H1 (cell line): Measurements from ENCODE around the gene SPTB. TPM values are rescaled to one million over a fixed set of nuclear protein-coding genes. Genes with fewer than 3 reads are reported as not detected.

Experiments
- CTCF ChIA-PET: fragments of 300-600 bp; sonication (Branson Sonifier 250); formaldehyde crosslinking; loops from one replicate; lab custom pipeline; 2021; ENCODE audit not compliant: partially characterized antibody; lab: Charles Lee
- POLR2A ChIA-PET: fragments of 300-600 bp; sonication (Branson Sonifier 250); formaldehyde crosslinking; loops from one replicate; lab custom pipeline; 2021; ENCODE audit warnings: inconsistent platforms; ENCODE audit not compliant: partially characterized antibody; lab: Charles Lee
- DNase-seq, 2 experiments: peaks; one replicate each; pipeline versions ENCODE4 v3.0.0 to v3.0.0-alpha.2; 2010 to 2022; ENCODE audit warnings: low spot score in 2 of 2, low read depth in 1 of 2, mixed read lengths in 1 of 2
- FAIRE-seq: peaks from 2 replicates; lab custom pipeline; 2011; peaks lifted over from hg19 to GRCh38; lab: Jason Lieb, UNC
- H2AFZ ChIP-seq: 2 replicates; pipeline ENCODE4 v1.8.1; 2012; ENCODE audit warnings: low read length, inconsistent platforms
- H2AK5ac ChIP-seq: 2 replicates; pipeline ENCODE4 v1.6.1; 2013; ENCODE audit warnings: low read depth, low read length
- H2BK120ac ChIP-seq: replicated peaks from 2 replicates; pipeline ENCODE3; 2013; ENCODE audit warnings: low read depth, low read length, inconsistent platforms
- H2BK12ac ChIP-seq: 2 replicates; pipeline ENCODE4 v1.6.1; 2013; ENCODE audit warnings: low read depth, low read length
- H2BK15ac ChIP-seq: 2 replicates; pipeline ENCODE4 v1.6.1; 2013; ENCODE audit warnings: low read length
- H2BK20ac ChIP-seq: 2 replicates; pipeline ENCODE4 v1.6.1; 2013; ENCODE audit warnings: low read length
- H2BK5ac ChIP-seq: 2 replicates; pipeline ENCODE4 v1.6.1; 2013; ENCODE audit warnings: low read depth, low read length
- H3K14ac ChIP-seq: 2 replicates; pipeline ENCODE4 v1.6.1; 2013; ENCODE audit warnings: inconsistent platforms; ENCODE audit not compliant: insufficient read length
- H3K18ac ChIP-seq: 2 replicates; pipeline ENCODE4 v1.6.1; 2013; ENCODE audit warnings: low read length; ENCODE audit errors: extremely low read depth
- H3K23ac ChIP-seq: 2 replicates; pipeline ENCODE4 v1.6.1; 2013; ENCODE audit warnings: inconsistent platforms; ENCODE audit not compliant: insufficient read length
- H3K23me2 ChIP-seq: 2 replicates; pipeline ENCODE4 v1.6.1; 2013; ENCODE audit warnings: low read depth, low read length
- H3K27ac ChIP-seq: 2 replicates; pipeline ENCODE4 v1.6.1; 2011; ENCODE audit warnings: low read depth, low read length, inconsistent platforms
- H3K27me3 ChIP-seq, 4 experiments: replicated peaks in 1 of 4; 1 replicate in 1 of 4; 2 replicates in 3 of 4; pipeline versions ENCODE4 v1.6.1 to v1.8.1; 2011 to 2013; ENCODE audit warnings: low read length in 3 of 4, mild to moderate bottlenecking in 3 of 4, inconsistent platforms in 2 of 4, mixed read lengths in 2 of 4, moderate library complexity in 1 of 4; ENCODE audit not compliant: control insufficient read depth in 3 of 4, insufficient read depth in 3 of 4; ENCODE audit errors: extremely low read depth in 1 of 4
- H3K36me3 ChIP-seq, 4 experiments: 2 replicates each; pipeline versions ENCODE4 v1.6.1 to v1.8.1; 2011 to 2013; ENCODE audit warnings: mild to moderate bottlenecking in 4 of 4, low read length in 3 of 4, moderate library complexity in 2 of 4, control low read depth in 1 of 4, inconsistent platforms in 1 of 4; ENCODE audit not compliant: insufficient read depth in 4 of 4, control insufficient read depth in 2 of 4
- H3K4ac ChIP-seq: replicated peaks from 2 replicates; pipeline ENCODE3; 2013; ENCODE audit warnings: low read length, low read depth, mixed read lengths, inconsistent platforms; ENCODE audit not compliant: insufficient read length
- H3K4me1 ChIP-seq, 4 experiments: replicated peaks in 1 of 4; 1 replicate in 1 of 4; 2 replicates in 3 of 4; pipeline versions ENCODE4 v1.6.1 to v1.8.1; 2011 to 2013; ENCODE audit warnings: low read length in 3 of 4, inconsistent platforms in 2 of 4, mixed read lengths in 1 of 4; ENCODE audit not compliant: insufficient read depth in 4 of 4, control insufficient read depth in 3 of 4
- H3K4me2 ChIP-seq, 2 experiments: 2 replicates each; pipeline versions ENCODE4 v1.6.1 to v1.8.1; 2011 to 2013; ENCODE audit warnings: low read depth in 2 of 2, low read length in 2 of 2, control low read depth in 1 of 2, inconsistent platforms in 1 of 2, mild to moderate bottlenecking in 1 of 2; ENCODE audit not compliant: insufficient read depth in 1 of 2
- H3K4me3 ChIP-seq, 4 experiments: fragments of 200-600, 300-600 bp in 1 of 4; sonication (generic), shearing (Covaris generic), sonication (Bioruptor Twin) in 1 of 4; 2 replicates each; pipeline versions ENCODE4 v1.5.1 to v1.8.1; 2011 to 2016; ENCODE audit warnings: low read length in 4 of 4, low read depth in 3 of 4, control low read depth in 2 of 4, inconsistent platforms in 2 of 4, mild to moderate bottlenecking in 2 of 4, mixed read lengths in 1 of 4, moderate library complexity in 1 of 4; ENCODE audit not compliant: insufficient read depth in 2 of 4; ENCODE audit errors: extremely low read depth in 1 of 4
- H3K56ac ChIP-seq: replicated peaks from 2 replicates; pipeline ENCODE3; 2013; ENCODE audit warnings: low read depth, mild to moderate bottlenecking, mixed read lengths, low read length, inconsistent platforms; ENCODE audit not compliant: insufficient read length
- H3K79me1 ChIP-seq: 2 replicates; pipeline ENCODE4 v1.6.1; 2013; ENCODE audit warnings: low read depth, low read length, control low read depth
- H3K79me2 ChIP-seq, 2 experiments: 2 replicates each; pipeline versions ENCODE4 v1.6.1 to v1.8.1; 2012 to 2013; ENCODE audit warnings: low read length in 2 of 2, mild to moderate bottlenecking in 2 of 2, inconsistent platforms in 1 of 2; ENCODE audit not compliant: insufficient read depth in 2 of 2, control insufficient read depth in 1 of 2
- H3K9ac ChIP-seq, 4 experiments: replicated peaks in 1 of 4; 1 replicate in 1 of 4; 2 replicates in 3 of 4; pipeline versions ENCODE4 v1.6.1 to v1.8.1; 2011 to 2013; ENCODE audit warnings: low read depth in 3 of 4, low read length in 3 of 4, control low read depth in 2 of 4, mild to moderate bottlenecking in 2 of 4, moderate library complexity in 2 of 4, inconsistent platforms in 1 of 4; ENCODE audit errors: extremely low read depth in 1 of 4
- H3K9me3 ChIP-seq, 2 experiments: 2 replicates each; pipeline versions ENCODE4 v1.6.1 to v1.8.1; 2012 to 2013; ENCODE audit warnings: mild to moderate bottlenecking in 2 of 2, moderate library complexity in 2 of 2, control low read depth in 1 of 2, inconsistent platforms in 1 of 2, low read depth in 1 of 2, low read length in 1 of 2, mixed read lengths in 1 of 2; ENCODE audit not compliant: insufficient read depth in 2 of 2
- H4K20me1 ChIP-seq, 2 experiments: replicated peaks in 1 of 2; 2 replicates each; pipeline versions ENCODE3 to v1.8.1; 2011 to 2013; ENCODE audit warnings: inconsistent platforms in 2 of 2, low read length in 2 of 2, mild to moderate bottlenecking in 1 of 2; ENCODE audit not compliant: insufficient read depth in 2 of 2, control insufficient read depth in 1 of 2
- H4K5ac ChIP-seq: 2 replicates; pipeline ENCODE4 v1.6.1; 2013; ENCODE audit warnings: low read length, low read depth, mixed read lengths, inconsistent platforms; ENCODE audit not compliant: insufficient read length
- H4K8ac ChIP-seq: 2 replicates; pipeline ENCODE4 v1.8.0; 2013; ENCODE audit warnings: mild to moderate bottlenecking, moderate library complexity, low read length, inconsistent platforms; ENCODE audit not compliant: insufficient read depth; ENCODE audit errors: extremely low read depth
- H4K91ac ChIP-seq: replicated peaks from 2 replicates; pipeline ENCODE3; 2013; ENCODE audit warnings: low read length, mixed read lengths, inconsistent platforms; ENCODE audit not compliant: insufficient read length
- CHD2 ChIP-seq: IDR thresholded peaks from 2 replicates; pipeline ENCODE4 v1.6.1; 2012; ENCODE audit warnings: low read length, improper control_type of control experiment
- CTCF ChIP-seq, 3 experiments: IDR thresholded peaks; 1 replicate in 2 of 3; 2 replicates in 1 of 3; pipeline versions ENCODE4 v1.5.1 to v1.6.1; 2011; ENCODE audit warnings: low read length in 3 of 3, mild to moderate bottlenecking in 3 of 3, inconsistent platforms in 2 of 3, low read depth in 1 of 3, moderate library complexity in 1 of 3; ENCODE audit not compliant: insufficient read depth in 1 of 3; ENCODE audit errors: control extremely low read depth in 1 of 3
- GABPA ChIP-seq: IDR thresholded peaks from 2 replicates; pipeline ENCODE4 v1.6.1; 2011; ENCODE audit warnings: mild to moderate bottlenecking, low read length, moderate library complexity, borderline replicate concordance; ENCODE audit not compliant: insufficient read depth
- HDAC6 ChIP-seq: IDR thresholded peaks from one replicate; pipeline ENCODE4 v1.7.1; 2012; ENCODE audit warnings: low read depth, mild to moderate bottlenecking, inconsistent platforms, low read length, moderate library complexity
- JUND ChIP-seq: IDR thresholded peaks from 2 replicates; pipeline ENCODE4 v1.6.1; 2011; ENCODE audit warnings: mild to moderate bottlenecking, improper control_type of control experiment, low read length
- RFX5 ChIP-seq: IDR thresholded peaks from 2 replicates; pipeline ENCODE4 v1.6.1; 2011; ENCODE audit warnings: low read depth, low read length, improper control_type of control experiment, borderline replicate concordance
- USF2 ChIP-seq: IDR thresholded peaks from 2 replicates; pipeline ENCODE4 v1.6.1; 2011; ENCODE audit warnings: low read length, improper control_type of control experiment
- WGBS, 2 experiments: shearing (Covaris generic) in 1 of 2; methylation state at CpG; one replicate each; pipeline versions ENCODE4 v1.1.6 to v1.1.7; 2013 to 2015; ENCODE audit warnings: low lambda C conversion rate in 2 of 2, mixed read lengths in 2 of 2, inconsistent platforms in 1 of 2, low coverage in 1 of 2, missing lambda C conversion rate in 1 of 2; ENCODE audit not compliant: insufficient replicate concordance in 2 of 2, insufficient coverage in 1 of 2, insufficient read length in 1 of 2; ENCODE audit errors: extremely low coverage in 1 of 2, missing lambda C conversion rate in 1 of 2; 5-methylcytosine and 5-hydroxymethylcytosine counted together
- polyA plus RNA-seq, 7 experiments: library from polyadenylated mRNA; depleted of rRNA in 3 of 7; stranded (reverse) in 5 of 7; unstranded in 2 of 7; fragments of >200 nt in 5 of 7; fragments of 200-250 nt in 2 of 7; gene quantifications; 1 replicate in 5 of 7; 2 replicates in 1 of 7; 4 replicates in 1 of 7; pipeline versions ENCODE4 v1.2.1 to v1.2.3, GENCODE V29; 2011 to 2013; ENCODE audit warnings: missing spikeins in 2 of 7, mixed read lengths in 2 of 7
- total RNA-seq: library from RNA; stranded (reverse); fragmentation: NEBNext Ultra II Directional; extraction: Animal tissue kit (Norgen Biotek cat#: 25700); gene quantifications from 2 replicates; pipeline ENCODE4 v1.2.1, GENCODE V29; 2021

The SPTB gene
- total and polyA plus RNA-seq, 2 of the 8 experiments (the other 6 are each of a cell fraction or from before 2014, with no cell fraction given): 0.30 to 2.4 TPM

- Histone ChIP-seq H2BK15ac (no peak overlapping the region), H4K91ac (no peak overlapping the region), H3K18ac (no peak overlapping the region), H3K4ac (no peak overlapping the region), H3K4me2 (no peak overlapping the region), H4K5ac (no peak overlapping the region), H2AFZ (no peak overlapping the region), H3K27ac (peak overlapping the region; percentile 28; the same call in 1 of the 2 replicates), H3K4me3 (no peak overlapping the region), H3K9me3 (no peaks in the 10 kb centered on the region), H3K9ac (no peak overlapping the region), H2BK120ac (no peak overlapping the region), H2BK12ac (no peak overlapping the region; the same call in 1 of the 2 replicates), H3K4me1 (peaks cover 22 to 39% (median 30%) of the 10 kb centered on the region in 4 experiments), H3K56ac (no peak overlapping the region), H3K14ac (no peak overlapping the region), H2BK5ac (no peak overlapping the region), H4K8ac (no peak overlapping the region), H4K20me1 (peaks cover 33 to 44% of the 10 kb centered on the region in 2 experiments), H3K36me3 (peaks cover 16 to 42% (median 35%) of the 10 kb centered on the region in 4 experiments), H3K27me3 (no peaks in the 10 kb centered on the region), H3K23me2 (no peaks in the 10 kb centered on the region), H2BK20ac (no peak overlapping the region), H3K79me1 (peaks cover 10% of the 10 kb centered on the region), H2AK5ac (no peak overlapping the region), H3K23ac (no peak overlapping the region), H3K79me2 (peaks cover 0 to 63% of the 10 kb centered on the region in 2 experiments; a peak in 2 of 4 replicates)
- FAIRE-seq: no peak
- WGBS, 2 experiments: 95% methylated on average over 22 of the region's 22 CpGs; no CpG with 5 or more reads in 1 of the 2 experiments
- no peak for TF ChIP-seq CHD2
- TF ChIP-seq USF2: no peak
- no peak for TF ChIP-seq GABPA
- TF ChIP-seq JUND: no peak
- no peak for TF ChIP-seq RFX5
- TF ChIP-seq HDAC6: no peak
- no peak for TF ChIP-seq CTCF (IDR thresholded peaks at IDR 0.05; ENCODE audit: control extremely low read depth in 1 of 3, insufficient read depth in 1 of 3, low read depth in 1 of 3, low read length in 3 of 3)
- no peak for DNase-seq
- CTCF ChIA-PET: interaction anchor here (0.6 to 4.0 kb wide), 9 partner anchors 13 to 834 kb away, joined by 3 to 33 read pairs (median 5); no protein-coding TSS in a partner anchor
- POLR2A ChIA-PET: interaction anchor here (1.5 kb wide), 1 partner anchor 10 kb away, joined by 8 read pairs; no protein-coding TSS in a partner anchor
Measured at GRCh38 chr14:64727551-64728071, 152.1 kb downstream of the SPTB start.
